Measurements from ENCODE around the gene TOP1.

DNA sequence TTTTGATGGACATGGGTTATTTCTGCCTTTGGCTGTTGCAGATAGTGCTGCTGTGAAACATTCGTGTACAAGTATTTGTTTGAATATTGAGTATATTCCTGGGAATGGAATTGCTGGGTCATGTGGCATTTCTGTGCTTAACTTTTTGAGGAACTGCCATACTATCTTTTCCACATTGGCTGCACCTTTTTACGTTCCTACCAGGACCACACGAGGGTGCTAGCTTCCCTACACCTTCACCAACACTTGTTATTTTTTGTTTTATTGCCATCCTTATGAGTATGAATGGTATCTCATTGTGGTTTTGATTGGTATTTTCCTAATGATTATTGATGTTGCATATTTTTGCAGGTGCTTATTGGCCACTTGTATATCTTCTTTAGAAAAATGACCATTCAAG lies 60.9 kb downstream of the TOP1 start:
- TF ChIP-seq, protein P1, sequence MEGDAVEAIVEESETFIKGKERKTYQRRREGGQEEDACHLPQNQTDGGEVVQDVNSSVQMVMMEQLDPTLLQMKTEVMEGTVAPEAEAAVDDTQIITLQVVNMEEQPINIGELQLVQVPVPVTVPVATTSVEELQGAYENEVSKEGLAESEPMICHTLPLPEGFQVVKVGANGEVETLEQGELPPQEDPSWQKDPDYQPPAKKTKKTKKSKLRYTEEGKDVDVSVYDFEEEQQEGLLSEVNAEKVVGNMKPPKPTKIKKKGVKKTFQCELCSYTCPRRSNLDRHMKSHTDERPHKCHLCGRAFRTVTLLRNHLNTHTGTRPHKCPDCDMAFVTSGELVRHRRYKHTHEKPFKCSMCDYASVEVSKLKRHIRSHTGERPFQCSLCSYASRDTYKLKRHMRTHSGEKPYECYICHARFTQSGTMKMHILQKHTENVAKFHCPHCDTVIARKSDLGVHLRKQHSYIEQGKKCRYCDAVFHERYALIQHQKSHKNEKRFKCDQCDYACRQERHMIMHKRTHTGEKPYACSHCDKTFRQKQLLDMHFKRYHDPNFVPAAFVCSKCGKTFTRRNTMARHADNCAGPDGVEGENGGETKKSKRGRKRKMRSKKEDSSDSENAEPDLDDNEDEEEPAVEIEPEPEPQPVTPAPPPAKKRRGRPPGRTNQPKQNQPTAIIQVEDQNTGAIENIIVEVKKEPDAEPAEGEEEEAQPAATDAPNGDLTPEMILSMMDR (conservative IDR thresholded peaks at IDR 0.05; ENCODE audit: low read depth, low read length) = peak; percentile 22; the same call in 1 of the 2 replicates
- TF ChIP-seq EZH2 (IDR thresholded peaks at IDR 0.05; ENCODE audit: borderline replicate concordance, low read depth, low read length, poor library complexity, severe bottlenecking) = no peak
